ENCODE data around the gene CFD.
A peak's percentile ranks its signal among the peaks of the same experiment; 100 is the strongest.
"Not testable (repeated sequence)": the region's sequence is repeated elsewhere in the genome, so short reads cannot be mapped to it uniquely, and the experiment has no call there.

Gene CFD

GRCh38 chr19:871446-872265, 12.2 kb downstream of the CFD start:
- no peak for DNase-seq

GRCh38 chr19:872266-872951, 12.9 kb downstream of the CFD start:
- peak; percentile 65 for DNase-seq

DNA sequence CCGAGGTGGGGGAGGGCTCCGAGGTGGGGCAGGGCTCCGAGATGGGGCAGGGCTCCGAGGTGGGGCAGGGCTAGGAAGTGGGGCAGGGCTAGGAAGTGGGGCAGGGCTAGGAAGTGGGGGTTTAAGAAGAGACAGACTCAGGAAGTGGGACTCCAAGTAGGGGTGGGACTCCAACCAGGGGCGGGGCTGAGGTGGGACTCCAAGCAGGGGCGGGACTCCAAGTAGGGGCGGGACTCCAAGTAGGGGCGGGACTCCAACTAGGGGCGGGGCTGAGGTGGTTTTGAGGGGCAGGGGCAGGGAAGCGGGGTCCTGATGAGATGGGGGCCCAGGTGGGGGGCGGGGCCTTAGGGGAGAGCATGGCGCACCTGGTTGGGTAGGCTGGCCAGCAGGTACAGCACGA, 13.6 kb downstream of the CFD start:
- peak; percentile 64 for DNase-seq

- no peak for DNase-seq
These were observed 14.1 kb downstream of the CFD start for GRCh38 chr19:873561-874041.

DNA sequence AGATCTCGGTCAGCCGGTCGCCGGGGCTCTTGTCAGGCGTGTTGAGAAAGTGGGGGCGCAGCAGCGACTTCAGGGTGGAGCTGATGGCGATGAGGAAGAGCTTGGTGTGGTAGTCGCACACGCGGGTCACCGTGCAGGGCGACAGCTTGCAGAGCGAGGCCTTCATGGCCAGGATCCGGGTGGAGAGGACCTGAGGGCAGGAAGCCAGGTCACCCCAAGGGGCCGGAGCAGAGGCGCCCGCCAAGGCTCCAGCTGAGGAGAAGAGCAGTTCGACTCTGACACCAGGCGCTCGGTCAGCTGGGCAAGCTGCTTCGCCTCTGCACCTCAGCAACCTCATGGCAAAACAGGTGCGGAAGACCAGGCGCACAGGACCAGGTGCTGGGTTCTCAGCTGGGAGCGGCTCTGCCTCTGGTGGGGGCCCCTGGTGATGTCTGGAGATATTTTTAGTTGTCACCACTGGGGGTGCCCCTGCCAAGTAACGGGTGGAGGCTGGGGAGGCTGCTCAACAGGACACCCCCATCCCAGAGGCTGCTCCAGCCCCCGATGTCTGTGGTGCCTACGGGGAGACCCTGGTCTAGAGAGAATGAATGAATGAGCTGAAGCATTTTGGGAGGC, 15.9 kb downstream of the CFD start:
- no peak for DNase-seq

GRCh38 chr19:876089-876488, 16.6 kb downstream of the CFD start:
- DNase-seq = no peak

- no peak for DNase-seq
These were observed 17.4 kb downstream of the CFD start for GRCh38 chr19:876780-877314.

- not testable (repeated sequence) for DNase-seq
These were observed 18.7 kb downstream of the CFD start for GRCh38 chr19:877992-878660.

DNA sequence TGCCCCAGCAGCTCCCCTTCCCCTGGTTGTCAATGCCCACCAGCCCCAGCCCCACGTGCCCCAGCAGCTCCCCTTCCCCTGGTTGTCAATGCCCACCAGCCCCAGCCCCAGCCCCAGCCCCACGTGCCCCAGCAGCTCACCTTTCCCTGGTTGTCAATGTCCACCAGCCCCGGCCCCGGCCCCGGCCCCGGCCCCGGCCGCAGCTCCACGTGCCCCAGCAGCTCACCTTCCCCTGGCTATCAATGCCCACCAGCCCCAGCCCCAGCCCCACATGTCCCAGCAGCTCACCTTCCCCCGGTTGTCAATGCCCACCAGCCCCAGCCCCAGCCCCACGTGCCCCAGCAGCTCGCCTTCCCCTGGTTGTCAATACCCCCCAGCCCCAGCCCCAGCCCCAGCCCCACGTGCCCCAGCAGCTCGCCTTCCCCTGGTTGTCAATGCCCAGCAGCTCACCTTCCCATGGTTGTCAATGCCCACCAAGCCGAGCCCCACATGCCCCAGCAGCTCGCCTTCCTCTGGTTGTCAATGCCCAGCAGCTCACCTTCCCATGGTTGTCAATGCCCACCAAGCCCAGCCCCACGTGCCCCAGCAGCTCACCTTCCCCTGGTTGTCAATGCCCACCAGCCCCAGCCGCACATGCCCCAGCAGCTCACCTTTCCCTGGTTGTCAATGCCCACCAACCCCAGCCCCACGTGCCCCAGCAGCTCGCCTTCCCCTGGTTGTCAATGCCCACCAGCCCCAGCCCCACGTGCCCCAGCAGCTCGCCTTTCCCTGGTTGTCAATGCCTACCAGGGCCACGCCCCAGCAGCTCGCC, 19.5 kb downstream of the CFD start:
- DNase-seq = not testable (repeated sequence)

DNA sequence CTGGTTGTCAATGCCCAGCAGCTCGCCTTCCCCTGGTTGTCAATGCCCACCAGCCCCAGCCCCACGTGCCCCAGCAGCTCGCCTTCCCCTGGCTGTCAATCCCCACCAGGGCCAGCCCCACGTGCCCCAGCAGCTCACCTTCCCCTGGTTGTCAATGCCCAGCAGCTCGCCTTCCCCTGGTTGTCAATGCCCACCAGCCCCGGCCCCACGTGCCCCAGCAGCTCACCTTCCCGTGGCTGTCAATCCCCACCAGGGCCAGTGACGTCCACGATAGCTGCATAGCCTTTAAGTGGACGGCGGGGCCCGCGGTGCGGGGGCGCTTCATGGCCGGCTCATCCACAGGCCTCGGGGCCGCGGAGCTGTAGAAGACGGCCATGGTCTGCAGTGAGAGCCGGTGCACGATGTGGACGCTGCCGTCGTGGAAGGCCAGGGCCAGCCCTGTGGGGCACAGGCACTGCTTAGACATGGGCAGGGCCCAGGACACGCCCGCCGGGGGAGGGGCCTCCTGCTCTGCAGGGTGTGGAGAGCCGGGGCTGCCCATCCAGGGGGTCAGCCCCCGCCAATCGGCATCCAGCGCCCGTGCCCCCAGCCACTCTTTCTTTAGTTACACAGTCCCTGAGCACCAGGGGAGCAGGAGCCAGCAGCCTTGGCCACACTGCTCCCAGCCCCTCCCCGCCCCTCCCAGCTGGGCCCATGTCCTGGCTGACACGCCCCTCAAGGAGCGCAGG, 20.4 kb downstream of the CFD start:
- no peak for DNase-seq

DNA sequence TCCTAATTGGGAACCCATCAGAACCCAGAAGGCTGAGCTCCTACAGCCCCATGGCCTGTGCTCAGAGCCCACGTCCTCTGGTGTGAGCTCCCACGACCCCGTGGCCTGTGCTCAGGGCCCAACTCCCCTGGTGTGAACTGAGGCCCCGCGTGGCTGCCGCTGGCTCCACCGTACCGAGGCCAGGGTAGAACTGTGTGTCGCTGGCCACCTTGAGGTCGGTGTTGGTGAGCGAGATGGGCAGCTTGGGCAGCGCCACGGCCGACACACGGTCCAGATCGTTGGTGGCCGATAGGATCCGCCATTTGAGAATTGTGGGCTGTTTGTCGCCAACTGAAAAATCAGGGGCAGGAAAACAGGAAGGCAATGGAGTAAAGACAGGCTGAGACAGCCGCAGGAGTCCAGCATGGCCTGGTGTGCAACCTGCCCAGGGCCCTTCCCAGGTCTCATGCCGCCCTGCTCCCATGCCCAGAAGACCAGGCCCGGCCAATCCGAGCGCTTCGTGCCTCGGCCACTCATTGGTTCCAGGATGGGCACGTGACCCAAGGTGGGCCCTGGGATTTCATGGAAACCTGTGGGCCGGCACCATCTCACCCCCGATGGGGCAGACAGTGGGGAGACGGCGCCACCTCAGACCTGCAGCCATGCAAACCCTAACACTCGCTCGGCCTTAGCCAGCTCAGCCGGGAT, 22.1 kb downstream of the CFD start:
- DNase-seq = no peak

- DNase-seq = no peak
These were observed 23.5 kb downstream of the CFD start for GRCh38 chr19:882871-883497.

- no peak for DNase-seq
These were observed 24.3 kb downstream of the CFD start for GRCh38 chr19:883661-884211.

DNA sequence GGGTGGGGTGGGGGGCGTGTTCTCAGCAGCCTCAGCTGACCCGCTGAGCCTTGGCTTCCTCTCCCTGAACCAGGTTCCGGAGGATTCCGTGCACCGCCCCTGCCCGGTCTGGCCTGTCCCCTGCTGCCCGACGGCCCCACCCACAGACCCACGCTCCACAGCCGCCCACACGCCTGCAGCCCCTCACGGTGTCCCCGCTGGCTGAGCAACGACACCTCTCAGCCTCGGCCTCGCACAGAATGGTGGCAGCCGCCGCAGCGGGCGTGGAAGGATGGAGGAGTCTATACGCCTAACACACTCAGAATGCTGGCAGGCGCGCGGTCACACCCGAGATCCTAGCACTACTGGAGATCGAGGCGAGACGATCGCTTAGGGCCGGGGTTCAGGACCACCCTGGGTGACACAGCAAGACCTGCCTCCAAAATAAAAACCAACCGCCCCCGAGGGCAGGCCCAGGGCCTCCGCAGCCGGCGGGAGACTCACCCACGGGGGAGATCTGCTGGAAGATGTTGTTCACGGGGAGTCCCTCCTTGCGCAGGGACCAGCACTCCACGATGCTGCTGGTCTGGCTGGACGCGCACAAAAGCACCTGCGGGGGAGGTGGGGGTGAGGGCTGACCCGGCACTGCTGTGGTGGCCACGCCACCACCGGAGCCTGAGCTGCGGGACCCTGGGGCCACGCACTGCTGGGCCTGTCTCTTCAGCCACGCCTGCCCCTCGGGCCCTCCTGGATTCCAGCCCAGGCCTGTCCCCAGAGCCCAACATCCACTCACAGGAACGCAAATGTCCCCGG, 25.2 kb downstream of the CFD start:
- no peak for DNase-seq

DNA sequence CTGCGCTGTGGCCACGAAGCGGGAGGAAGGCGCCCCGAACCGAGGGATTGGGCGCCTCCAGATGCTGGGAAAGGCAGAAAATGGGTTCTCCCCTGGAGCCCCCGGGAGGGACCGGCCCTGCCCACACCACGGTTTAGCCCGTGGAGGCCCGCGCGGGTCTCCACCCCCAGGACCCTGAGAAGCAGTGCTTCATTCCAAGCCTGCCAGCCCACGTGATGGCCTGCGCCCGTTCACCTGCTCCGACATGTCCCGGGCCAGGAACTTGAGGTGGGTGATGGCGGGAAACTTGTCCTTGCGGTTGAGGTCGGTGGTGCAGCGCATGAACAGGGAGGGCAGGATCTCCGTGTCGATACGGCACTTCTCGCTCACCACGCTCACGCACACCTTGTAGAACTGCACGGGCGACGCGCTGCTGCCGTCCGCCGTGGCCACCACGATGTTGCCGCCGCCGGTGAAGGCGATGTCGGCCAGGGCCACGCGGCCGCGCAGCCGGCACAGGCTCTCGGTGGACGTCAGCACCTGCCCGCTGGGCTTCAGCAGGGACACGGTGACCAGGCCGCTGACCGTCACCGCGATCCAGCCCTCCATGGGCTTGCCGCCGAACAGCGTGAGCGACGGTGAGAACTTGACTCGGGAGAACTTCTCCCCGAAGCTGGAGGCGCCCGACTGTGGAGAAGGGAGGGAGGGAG, 26.2 kb downstream of the CFD start:
- DNase-seq = no peak

- no peak for DNase-seq
These were observed 27.6 kb downstream of the CFD start for GRCh38 chr19:887072-887471.

- DNase-seq = no peak
These were observed 28.1 kb downstream of the CFD start for GRCh38 chr19:887599-887998.

Measured in effector CD8-positive, alpha-beta T cell (primary cell).